Skeletal muscle cell (primary cell): Measurements from ENCODE around the gene PHETA1.
"Not testable (repeated sequence)": the region's sequence is repeated elsewhere in the genome, so short reads cannot be mapped to it uniquely, and the experiment has no call there.

Experiments used
- DNase-seq: peaks from one replicate; pipeline ENCODE4 v3.0.0-alpha.2; 2010; ENCODE audit warnings: low read depth
- H3K4me3 ChIP-seq: 2 replicates; pipeline ENCODE4 v1.5.1; 2011; ENCODE audit warnings: low read depth, mild to moderate bottlenecking, control low read depth, low read length, moderate library complexity

Gene PHETA1

GRCh38 chr12:111384596-111384995 lies 15.7 kb upstream of the PHETA1 start:
- H3K4me3 ChIP-seq, result no peak overlapping the region

DNA sequence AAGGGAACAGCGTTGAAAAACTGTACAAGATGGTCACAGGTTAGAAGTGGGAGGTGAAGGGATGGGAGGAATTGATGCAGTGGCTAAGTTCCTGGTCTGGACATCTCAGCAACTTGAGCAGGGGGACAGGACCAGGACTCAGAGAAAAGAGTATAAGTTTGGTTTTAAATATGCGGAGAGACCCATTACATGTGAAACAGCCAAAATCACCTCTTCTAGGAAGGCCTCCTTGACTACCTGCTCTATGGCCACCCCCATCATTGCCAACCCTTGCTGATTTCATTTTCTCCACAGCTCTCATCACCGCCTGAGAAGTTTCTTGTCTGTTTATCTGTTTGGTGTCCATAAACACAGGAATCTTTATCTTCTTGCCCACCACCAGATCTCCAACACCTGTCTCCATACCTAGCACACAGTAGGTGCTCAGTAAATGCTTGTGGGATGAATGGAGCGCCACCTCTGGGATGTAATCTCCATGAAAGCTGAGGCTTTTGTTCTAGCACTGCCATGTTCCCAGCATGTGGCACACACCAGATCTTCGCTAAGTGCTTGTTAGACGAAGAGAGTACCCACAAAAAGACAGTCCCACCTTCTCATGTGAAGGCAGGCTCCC lies 11.2 kb upstream of the PHETA1 start:
- no peak overlapping the region for H3K4me3 ChIP-seq
- no peak for DNase-seq

More at GRCh38 chr12:111384596-111384995, 15.7 kb upstream of the PHETA1 start:
- DNase-seq, result no peak

DNA sequence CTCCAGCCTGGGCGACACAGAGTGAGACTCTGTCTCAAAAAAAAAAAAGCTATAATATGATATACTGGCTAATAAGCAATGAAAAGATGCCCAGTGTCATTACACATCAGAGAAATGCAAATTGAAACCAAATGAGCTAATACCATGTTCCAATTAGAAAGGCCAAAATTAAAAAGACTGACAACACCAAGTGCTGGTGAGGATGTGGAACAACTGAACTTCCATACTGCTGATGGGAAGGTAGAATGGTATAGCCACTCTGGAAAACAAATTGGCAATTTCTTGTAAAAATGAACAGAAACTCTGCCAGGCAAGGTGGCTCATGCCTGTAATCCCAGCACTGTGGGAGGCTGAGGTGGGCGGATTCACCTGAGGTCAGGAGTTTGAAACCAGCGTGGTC lies 8.5 kb upstream of the PHETA1 start:
- H3K4me3 ChIP-seq, result no peak overlapping the region
- no peak for DNase-seq

DNA sequence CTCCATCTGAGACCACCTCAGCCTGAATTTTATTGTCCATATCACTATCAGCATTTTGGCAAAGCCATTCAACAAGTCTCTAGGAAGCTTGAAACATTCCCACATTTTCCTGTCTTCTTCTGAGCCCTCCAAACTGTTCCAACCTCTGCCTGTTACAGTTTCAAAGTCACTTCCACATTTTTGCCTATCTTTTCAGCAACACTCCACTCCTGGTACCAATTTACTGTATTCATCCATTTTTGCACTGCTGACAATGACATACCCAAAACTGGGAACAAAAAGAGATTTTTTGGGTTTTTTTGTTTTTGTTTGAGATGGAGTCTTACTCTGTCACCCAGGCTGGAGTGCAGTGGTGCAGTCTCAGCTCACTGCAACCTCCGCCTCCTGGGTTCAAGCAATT lies 4.3 kb upstream of the PHETA1 start:
- DNase-seq, H3K4me3 ChIP-seq: not testable (repeated sequence)

DNA sequence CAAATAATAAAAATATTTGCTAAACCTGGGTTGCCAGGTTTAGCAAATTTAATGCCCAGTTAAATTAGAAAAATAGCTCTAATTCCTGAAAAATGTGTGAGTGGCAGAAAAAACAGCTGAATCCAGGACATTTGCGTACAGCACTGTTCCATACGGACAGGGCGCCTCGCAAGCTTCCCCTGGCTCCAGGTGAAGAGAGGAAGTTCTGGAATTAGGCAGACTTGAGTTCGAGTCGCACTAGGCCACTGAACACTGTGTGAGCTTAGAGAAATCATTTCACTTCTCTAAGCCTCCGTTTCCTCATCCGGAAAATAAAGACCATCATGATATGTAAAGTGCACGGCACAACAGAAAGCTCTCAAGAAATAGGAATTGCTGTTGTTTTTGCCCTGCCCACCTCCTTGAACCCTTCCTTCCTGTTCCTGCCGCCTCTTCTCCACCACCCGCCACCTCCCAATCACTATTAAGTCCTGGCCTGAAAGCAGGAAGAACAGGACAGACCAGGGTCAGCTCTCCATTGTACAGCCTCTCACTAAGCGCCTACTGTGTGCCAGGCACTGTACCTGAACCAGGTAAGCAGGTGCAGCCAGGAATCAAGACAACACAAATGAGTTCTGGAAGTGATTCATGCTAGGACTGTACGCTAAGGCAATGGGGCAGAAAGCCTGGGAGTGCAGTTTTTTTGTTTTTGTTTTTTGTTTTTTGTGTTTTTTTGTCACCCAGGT lies 763 bp upstream of the PHETA1 start:
- no peak for DNase-seq
- H3K4me3 ChIP-seq, result peak overlapping the region; percentile 88

GRCh38 chr12:111368291-111368787 lies 556 bp downstream of the PHETA1 start:
- DNase-seq, result no peak
- H3K4me3 ChIP-seq, result peak overlapping the region; percentile 88

- no peak for DNase-seq
- H3K4me3 ChIP-seq, result peak overlapping the region; percentile 88
Measured at GRCh38 chr12:111367661-111368221, 1.2 kb downstream of the PHETA1 start.

GRCh38 chr12:111366583-111366982 lies 2.3 kb downstream of the PHETA1 start:
- no peak overlapping the region for H3K4me3 ChIP-seq
- DNase-seq, result no peak

DNA sequence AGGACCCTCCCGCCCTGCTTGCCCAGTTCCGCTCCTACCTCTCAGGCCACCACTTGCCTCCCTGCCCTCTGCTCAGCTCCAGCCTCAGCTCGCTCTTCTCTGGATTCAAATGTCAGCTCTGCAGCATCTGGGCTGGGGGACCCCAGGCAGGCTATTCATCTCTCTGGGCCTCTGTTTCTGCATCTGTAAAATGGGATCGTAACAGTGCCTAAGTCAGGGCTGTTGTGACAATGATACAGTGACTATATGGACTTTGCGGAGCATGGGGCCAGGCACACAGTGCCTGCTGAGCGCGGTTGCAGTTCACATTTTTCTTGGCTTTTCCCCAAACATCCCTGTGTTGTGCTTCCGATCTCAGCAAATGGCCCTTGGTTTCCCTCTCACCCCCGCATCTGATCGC lies 2.8 kb downstream of the PHETA1 start:
- no peak overlapping the region for H3K4me3 ChIP-seq
- no peak for DNase-seq

GRCh38 chr12:111363578-111363977 lies 5.3 kb downstream of the PHETA1 start:
- H3K4me3 ChIP-seq, result no peak overlapping the region
- no peak for DNase-seq

- no peak overlapping the region for H3K4me3 ChIP-seq
- DNase-seq, result no peak
Measured at GRCh38 chr12:111362687-111363475, 6.0 kb downstream of the PHETA1 start.

DNA sequence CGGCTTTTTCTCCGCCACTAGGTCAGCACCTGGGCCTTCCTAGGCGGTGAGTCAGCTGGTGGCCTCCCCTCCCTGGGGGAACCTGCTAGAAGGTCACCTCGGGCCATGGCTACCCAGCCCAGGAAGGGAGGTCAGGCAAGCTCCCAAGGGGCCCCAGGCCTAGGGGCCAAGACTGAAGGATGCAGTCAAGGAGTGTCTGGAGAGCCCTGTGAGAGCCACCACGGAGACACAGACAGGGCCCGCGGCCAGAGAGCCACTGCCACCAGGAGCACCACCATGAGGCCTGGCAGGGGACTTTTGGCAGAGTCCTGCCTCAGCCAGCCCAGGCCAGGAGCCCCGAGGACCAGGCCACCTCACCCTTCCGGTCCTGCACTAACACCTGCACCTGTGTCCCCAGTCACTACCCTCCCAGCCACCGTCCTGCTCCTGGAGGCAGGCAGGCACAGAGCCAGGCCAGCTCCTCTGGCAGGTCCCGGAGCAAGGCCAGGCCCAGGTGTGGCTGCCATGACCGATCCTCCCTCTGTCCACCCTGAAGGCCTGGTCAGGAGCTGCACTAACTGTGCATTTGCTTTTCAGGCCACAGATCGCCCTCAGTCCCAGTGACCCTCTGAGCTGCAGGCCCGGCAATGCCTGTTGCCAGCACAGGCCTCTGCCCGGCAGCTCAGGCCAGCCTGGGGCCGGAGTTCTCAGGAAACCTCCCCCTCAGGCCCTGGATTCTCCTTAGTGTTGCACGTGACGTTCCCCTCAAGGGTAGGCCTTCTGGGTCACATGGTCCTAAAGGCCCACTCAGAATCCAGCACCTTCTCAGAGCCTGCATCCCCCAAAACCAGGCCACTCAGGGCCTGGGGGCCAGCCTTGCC lies 6.9 kb downstream of the PHETA1 start:
- no peak overlapping the region for H3K4me3 ChIP-seq
- no peak for DNase-seq

- no peak overlapping the region for H3K4me3 ChIP-seq
- DNase-seq, result no peak
Measured at GRCh38 chr12:111361073-111361716, 7.7 kb downstream of the PHETA1 start.

- no peak for DNase-seq
Measured at GRCh38 chr12:111360325-111360930, 8.5 kb downstream of the PHETA1 start.

DNA sequence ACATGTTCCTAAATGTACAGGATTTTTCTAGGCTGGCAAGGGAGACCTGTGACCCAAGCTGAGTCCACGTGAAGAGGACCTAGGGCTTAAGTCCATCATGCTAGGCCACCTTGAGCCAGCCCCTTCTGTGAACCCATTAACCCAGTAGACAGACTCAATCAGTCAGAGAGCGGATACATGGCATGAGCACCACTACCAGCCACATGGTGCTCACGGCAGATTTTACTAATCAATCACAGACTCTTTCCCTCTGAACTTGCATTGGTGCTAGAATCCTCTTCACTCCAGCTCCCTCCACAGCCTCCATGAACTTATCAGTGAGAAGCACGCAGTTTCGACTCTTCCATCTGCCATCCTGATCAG lies 9.0 kb downstream of the PHETA1 start:
- H3K4me3 ChIP-seq, result no peak overlapping the region
- no peak for DNase-seq

More at GRCh38 chr12:111360325-111360930, 8.5 kb downstream of the PHETA1 start:
- H3K4me3 ChIP-seq, result no peak overlapping the region

- no peak for DNase-seq
- no peak overlapping the region for H3K4me3 ChIP-seq
Measured at GRCh38 chr12:111359231-111359913, 9.5 kb downstream of the PHETA1 start.

GRCh38 chr12:111355201-111355925 lies 13.5 kb downstream of the PHETA1 start:
- no peak for DNase-seq
- no peak overlapping the region for H3K4me3 ChIP-seq
